SHP77 (cell line): ENCODE data around the gene SMYD3.

Experiments used
- DNase-seq, 2 experiments: peaks; one replicate each; lab custom pipeline; 2025; lab: John Stamatoyannopoulos, UW

Gene SMYD3

DNA sequence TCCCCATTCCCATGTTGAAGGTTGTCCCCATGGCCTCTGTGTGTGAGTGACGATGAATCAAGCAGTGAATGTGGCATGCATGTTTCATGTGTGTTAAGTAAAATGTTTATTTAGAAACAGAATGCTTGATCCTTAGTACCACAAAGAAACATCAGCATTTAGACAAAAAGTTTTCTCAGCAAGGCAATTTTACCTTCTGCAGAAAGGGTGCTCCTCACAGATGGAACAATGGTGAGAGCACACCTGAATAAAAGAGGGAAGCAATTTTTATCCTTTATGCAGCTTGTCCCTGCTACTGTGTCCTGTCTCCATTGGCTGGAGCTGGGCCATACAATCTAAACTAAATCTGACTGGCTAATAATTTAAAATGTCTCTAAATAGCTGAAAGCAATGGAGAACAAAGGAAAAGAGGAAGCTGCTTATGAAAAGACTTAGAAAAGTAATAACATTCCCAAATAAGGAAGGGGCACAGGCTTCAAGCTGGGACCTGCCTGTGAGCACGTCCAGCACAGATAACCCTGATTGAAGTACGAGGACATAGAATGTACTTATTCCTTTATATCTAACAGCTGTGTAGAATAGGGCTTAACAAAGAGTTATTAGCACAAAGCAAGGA lies 8.4 kb upstream of the SMYD3 start:
- DNase-seq: no peak

DNA sequence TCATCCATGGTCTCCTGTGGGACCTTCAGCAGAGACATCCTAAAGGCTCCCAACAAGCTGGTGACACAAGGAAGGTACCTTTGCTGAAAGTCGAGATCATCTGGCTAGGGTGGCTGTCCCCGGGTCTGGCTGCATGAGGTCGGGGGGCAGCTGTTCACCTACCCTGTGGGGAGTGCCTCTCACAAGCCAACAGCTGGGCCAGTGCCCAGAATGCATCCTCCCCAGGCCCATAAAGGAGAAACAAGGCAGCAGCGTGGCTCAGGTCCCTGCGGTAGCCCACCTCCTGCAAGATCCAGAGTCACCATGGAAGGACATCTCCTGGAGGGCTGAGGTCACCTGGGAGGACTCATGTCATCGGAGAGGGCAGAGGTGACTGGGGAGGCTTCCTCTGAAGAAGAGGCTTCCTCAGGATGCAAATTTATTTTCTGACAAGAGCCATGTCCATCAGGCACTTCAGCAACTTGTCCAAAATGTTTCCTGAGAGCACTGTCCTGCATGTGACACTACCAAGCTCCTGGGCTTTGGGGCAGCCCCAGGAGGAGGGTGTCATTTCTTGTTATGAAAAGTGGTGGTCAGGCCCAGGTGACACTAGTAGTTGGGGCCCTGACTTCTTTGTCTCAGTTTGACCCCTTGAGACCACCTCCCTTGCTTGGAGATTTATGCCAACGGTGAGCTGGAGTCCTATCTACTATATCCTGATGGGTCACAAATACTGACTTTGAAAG lies 6.7 kb upstream of the SMYD3 start:
- no peak for DNase-seq

DNA sequence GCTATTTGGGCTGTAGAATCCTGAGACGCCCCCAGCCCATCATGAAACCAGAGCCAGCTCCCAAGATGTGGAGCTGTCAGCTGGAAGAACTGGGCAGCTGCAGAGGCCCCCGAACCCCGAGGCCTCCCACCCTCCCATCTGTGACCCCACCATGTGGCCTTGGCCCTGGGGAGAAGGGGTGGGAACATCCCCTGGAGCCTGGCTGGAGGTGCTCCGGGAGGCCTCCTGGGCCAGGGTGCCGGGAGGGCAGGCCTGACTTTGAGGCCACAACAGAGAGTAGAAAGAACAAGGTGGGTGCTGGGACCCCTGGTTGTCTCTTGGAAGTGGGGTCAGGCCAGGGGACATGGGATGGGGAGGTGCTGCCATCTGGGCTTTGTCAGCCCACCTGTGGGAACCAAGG lies 6.0 kb upstream of the SMYD3 start:
- DNase-seq: no peak

DNA sequence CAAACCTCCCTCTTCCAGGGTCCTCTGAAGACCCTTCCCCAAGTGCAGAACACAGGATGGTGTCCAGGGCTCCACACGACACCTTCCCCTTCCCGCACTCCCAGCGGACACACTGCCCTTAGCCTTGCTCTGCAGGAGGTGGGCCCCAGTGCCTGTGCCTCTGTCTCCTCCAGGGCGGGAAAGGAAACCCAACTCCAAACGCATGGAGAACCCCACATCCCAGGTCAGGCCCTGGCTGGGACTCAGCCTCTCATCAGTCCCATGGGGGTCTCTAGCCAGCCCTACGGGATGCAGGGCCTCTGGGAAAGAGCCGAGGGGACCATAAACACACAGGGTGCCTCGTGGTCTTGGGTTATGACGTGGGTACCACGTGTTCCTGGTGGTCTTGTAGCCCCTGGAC lies 5.6 kb upstream of the SMYD3 start:
- DNase-seq: no peak

DNA sequence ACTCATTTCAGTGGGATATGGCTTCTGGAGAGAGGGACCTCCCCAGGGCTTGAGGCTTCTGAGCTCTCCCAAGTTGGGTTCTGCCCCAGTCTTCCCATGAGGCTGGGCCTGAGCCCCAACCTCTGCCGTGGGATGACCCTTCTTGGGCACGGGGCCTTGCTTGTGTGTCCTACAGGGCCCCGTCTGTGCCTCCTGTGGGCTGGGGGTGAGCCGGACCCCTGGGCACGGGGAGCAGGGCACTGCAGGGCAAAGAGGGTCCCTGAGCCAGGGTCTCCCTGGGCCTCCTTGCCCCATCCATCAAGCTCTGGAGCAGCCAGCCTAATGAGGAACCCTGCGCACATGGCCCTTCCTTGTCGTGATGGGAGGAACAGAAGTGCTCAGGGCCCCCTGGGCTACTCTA lies 5.2 kb upstream of the SMYD3 start:
- no peak for DNase-seq

DNA sequence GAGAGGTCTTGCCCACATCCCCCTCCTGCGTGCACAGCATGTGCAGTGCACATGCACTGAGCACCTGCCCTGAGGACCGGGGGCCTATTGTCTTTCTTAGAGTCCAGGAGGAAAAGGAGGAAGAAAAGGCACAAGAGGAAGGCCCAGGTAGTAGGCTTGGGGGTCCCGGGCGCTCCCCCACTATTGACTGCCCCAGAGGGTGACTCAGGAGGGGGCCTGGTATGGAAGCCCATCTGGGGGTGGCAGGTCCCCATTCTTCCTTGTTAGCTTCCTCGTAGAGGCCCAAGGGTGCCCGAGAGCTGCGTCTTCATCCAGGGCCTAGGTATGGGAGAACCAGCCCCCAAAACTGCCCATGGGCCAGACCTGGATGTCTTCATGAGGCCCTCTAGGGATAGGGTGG lies 4.1 kb upstream of the SMYD3 start:
- DNase-seq: no peak

DNA sequence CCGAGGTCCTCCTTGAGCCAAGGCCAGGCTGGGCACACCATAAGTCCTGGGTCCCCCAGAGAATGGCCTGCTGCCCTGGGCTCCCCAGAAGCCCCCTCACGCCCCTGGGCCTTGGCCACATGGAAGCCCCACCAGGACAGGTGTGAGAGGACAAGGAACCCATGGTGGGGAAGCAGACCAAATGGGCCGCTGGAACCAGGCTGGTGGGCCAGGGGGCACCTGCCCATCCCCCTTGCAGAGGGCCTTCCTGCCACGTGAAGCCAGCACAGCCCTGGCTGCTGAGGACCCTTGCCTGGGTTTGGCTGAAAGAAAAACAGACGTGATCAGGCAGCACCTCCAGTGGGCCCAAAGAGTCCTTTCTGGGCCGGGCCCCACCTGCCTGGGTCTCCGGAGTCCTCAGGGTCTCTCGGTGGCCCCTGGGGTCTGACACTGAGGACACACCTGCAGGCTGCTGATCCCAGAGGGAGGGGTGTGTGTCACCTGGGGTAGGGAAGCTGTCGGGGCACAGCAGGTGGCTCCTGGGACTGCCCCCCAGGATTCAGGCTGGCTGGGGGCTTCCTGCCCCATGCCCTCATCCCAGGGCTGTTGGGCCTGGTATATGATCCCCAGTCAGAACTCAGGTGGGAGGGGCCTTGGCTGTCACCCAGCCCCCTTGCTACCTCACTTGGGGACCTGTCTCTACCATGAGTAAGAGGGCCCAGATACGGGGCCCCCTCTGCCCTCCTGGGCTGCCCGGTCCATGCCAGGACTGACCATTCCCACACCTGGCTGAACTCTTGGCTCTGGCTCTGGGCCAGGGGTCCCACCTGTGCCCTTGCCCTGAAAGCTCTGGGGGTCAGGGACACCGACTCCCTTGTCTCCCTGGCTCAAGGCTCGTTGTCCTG lies 3.3 kb upstream of the SMYD3 start:
- no peak for DNase-seq

DNA sequence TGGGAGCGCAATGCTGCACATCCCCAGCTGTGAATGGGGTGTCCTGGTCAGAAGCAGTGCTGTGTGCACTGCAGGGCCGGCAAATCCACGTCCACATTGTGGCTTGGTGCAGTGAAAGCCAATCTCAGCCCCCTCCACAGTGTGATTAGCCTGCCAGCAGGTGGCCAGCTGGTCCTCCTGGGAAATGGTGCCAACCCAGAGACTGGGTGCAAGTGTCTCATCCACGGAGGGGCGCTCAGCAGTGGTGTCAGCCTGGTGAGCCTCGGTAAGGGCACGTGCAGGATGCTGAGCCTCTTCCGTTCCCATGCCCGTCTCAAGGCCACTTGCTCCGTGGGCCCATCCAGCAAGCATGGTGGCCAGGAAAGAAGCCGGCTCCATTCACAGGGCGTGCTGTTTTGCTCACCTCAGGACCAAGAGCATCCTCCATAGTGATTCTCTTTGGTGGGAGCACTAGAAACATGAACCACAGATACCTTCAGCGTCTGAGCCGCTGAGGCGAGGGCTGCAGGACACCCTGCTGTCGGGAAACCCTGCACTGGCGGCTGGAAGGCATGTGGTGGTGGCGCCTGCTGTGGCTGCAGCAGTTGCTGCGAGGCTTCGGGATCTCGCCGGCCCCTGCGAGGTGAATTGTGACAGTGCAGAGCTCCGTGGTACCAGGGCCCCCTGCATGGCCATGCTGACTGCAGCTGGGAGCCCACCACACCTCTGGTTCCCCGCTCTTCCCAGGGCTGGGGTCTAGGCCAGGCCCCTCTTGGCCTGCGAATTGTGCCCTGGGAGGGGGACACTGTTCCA lies 2.0 kb upstream of the SMYD3 start:
- DNase-seq: no peak

DNA sequence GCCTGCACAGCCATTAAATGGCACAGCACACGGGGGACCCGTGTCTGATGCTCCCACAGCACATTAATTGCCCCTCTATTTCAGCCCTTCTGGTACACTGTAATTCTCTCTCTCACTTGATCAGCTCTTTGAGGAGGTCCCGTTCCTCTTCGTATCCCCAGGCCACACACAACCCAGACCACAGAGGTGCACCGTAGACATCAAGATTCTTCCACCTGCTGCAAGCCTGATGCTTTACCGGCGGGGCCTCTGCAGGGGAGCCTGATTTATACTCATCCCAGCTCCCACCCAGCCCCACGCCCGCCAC lies 759 bp downstream of the SMYD3 start:
- DNase-seq: no peak

DNA sequence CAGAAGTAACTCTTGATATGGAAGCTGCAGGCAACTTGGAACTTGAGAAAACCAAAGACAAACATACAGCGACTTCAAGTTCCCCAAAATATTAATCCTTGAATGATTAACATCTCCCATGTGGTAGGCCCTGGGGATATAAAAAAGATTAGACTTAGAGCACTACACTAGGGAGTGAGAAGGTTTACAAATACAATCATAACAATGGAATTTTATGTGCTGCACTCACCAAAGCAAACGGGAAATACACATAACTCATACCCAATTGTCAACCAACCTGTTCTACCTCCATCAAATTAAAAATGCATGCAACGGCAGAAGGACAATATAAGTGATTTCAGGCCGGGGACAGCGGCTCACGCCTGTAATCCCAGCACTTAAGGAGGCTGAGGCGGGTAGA lies 3.7 kb downstream of the SMYD3 start:
- no peak for DNase-seq

DNA sequence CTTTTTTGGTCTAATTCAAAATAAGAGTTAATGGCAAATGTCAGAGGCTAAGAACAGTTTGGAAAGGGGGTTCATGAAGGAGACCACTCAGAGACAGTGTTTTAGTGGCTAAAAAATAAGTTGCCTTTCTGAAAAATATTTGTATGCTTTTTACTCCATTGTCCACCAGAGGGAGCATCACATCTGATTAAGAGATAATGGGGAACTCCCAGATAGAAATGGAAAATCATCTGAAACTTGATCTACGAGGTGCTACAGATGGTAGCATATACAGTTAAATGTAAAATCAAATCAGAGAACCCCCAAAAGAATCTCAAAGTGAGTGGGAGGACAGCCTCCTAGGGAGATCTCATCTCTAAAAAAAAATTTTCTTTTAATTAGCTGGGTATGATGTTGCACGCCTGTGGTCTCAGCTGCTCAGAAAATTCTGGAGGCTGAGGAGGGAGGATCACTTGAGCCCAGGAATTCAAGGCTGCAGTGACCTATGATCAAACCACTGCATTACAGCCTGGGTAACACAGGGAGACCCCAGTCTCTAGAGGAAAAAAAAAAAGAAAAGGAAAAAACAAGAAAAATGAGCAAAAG lies 9.7 kb downstream of the SMYD3 start:
- peak; percentile 59 to 66 for DNase-seq

DNA sequence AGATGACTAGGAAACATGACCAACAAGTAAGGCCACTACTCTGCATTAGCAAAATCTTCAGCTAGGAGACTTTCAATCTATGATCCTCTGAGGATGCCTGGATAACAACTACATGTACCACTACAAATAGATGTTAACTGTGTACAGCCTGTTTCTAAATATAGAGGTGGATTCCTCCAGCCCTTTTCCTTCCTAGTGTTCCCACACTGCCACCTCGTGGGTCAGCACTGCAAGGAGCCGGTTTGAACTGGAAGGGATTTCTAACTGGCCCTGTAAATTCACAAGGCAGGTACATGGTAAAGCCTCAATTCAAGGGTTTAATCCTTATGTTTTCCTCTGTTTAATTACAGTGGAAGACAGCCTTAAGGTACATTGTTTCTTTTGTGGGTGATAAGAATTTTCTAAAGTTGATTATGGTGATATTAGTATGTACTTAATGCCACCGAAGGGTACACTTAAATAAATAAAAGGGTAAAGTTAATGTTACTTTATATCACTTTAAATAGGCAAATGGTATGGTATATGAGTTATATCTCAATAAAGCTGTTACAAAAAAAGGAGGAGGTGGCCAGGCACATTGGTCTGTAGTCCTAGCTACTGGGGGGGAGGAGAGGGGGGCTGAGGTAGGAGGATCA lies 14.4 kb downstream of the SMYD3 start:
- peak; percentile 71 to 77 for DNase-seq

DNA sequence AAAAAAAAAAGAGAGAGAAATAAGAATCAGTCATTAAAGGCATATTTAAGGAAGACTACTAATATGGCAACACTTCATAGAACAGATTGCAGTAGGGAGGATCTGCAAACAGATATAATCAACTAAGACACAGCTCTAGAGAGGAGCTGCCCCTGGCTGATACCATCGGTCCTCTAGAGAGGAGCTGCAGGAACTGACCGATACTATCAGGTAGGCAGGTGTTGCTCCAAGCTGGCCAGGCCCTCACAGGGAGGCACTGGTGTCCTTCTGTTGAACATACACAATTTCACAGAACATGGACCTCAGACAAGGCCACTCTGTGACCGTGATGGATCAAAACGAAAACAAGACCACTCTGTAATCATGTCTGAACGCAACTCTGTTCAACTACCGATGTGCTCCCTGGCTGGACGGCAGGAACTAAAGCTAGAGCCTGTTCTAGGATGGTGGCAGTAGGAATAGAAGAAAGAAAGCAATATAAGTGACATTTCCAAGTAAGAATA lies 15.5 kb downstream of the SMYD3 start:
- no peak for DNase-seq

DNA sequence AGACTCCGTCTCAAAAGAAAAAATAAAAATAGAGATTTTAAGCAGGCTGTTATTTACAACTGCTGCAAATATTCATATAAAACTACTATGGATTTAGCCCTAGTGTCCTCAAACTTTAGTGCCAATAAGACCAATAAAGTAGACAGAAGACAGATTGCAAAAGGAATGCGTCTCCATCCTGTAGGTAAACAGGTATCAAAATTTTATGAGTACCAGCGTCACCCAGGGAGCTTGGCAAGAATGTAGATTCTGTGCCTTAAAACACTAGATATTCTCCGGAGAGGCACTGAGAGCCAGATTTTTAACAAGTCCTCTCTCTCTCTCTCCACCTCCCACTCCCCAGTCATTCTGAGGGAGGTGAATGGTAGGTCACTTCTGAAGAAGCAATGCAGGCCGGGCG lies 18.4 kb downstream of the SMYD3 start:
- no peak for DNase-seq

DNA sequence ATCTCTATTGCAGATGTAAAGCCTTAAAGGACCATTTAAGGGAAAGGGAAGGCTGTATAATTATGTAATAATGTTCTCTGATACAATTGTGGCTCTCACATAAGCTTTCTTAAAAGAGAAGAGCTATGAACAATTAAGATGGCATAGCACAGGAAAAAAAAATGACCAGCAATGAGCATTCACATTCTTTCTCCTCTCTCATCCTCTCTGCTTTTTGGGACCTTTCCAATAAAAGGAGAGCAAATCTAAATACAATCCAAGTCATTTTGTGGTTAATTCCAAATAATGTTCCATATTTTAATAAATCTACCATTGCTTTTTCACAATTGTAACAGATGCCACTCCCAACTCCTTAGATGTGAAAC lies 23.5 kb downstream of the SMYD3 start:
- no peak for DNase-seq

DNA sequence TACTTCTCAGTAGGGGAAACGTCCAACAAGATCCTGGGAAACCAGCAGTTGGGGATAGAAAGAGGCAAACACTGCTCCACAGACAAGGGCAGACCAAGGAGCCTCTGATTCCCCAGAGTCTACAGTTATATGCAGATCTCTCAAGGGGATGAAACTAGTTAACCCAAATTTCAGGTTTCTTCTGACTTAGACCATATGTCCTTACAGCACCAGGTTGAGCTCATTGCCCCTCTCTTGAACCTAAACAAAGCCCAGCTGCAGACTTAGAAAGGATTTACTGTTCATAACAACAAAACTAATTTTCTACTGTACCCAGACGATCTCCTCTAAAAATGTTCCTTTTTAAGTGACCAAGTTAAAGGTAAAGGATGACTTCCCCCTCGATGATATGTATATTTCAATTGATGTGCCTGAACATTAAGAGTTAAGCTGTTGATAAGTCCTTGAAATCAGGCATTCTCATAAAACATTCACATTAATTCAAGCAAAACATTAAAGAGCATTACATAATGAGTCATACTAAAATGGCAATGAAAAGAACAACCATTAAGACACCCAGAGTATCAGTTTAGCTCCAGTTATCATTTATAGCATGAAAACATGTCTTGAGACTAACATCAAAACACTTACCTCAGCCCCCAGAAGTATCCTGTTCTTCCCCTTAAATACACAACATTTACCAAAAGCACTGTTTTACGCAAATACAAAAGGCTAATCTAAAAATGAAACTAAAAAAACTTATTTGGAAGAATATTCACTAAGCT lies 24.1 kb downstream of the SMYD3 start:
- no peak for DNase-seq

DNA sequence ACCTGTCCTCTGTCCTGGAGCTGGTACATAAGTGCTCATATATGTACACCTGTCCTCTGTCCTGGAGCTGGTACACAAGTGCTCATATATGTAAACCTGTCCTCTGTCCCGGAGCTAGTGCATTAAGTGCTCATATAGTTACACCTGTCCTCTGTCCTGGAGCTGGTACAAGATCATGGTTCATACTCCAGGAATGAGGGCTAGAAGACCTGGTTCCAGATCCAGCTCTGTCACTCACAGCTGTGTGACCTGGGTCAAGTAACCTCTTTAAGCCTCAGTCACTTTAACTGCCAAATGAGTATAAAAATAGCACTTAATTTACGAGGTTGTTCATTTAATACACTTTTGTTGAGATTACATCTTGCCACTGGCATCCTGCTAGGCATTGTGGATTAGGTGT lies 28.0 kb downstream of the SMYD3 start:
- DNase-seq: no peak

DNA sequence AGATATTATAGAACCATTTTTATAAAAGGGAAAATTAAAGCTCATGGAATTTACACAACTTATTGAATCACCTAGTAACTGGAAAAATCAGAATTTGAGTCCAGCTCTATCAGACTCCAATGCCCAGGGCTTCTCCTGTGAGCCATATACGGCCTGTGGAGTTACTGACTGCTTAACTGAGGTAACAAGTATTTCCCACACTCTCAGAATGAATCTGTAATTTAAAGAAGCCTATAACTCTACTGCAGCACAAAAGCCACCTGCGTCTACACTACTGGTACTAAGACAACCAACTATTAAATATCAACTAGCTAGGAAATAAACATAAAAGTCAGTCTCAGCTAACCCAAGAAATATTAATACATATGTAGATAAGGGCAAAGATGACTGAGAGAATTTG lies 29.4 kb downstream of the SMYD3 start:
- DNase-seq: no peak

DNA sequence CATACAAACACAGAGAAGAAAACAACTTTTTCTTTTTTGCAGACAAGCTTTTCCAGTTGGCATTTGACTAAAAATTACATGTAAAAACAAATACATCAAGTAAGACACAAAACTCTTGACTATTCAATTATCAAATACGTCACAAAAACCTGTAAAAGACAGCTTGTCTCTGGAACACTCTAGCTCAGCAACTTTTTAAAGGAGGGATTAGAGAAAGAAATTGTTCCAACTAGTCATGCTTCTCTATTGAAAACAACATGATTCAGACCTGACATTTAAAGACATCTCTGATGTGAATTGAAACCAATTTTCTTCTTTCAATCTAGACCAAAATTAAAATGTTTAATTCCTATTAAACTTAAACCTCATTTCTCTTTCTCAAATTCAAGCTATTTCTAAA lies 30.3 kb downstream of the SMYD3 start:
- DNase-seq: no peak

DNA sequence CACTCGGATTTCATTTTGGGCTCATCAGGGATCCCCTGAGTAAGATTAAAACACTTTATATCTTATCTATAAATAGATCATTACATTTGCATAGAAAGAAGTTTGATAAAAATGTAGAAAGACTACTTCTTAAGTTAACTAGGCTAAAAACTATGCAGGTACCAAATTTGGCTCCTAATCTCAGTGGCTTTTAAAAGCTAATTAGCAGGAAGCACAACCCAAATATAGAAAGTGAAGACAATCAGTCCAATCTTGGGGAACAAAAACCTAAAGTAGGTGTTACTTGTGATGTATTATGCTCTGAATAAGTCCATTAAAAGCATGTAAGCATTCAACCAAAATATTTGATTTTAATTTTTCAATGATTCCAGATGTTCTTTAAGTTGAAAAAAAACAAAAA lies 35.4 kb downstream of the SMYD3 start:
- no peak for DNase-seq

DNA sequence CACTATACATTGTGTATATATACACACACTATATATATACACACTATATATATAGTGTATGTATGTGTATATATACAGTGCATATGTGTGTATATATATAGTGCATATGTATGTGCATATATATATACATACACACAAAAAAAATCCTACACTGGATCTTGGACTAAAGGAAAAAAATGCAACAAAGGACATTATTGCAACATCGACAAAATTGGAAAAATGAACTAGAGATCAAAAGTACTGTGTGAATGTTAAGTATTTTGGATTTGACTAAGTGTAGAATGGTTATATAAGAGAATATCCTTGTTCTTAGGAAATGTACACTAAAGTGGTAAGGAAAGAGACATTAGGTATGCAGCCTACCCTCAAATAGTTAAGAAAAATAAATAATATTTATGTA lies 36.5 kb downstream of the SMYD3 start:
- no peak for DNase-seq
